Right ventricle myocardium inferior (tissue), 1 donor: ENCODE data around the gene RPS5. TPM values are rescaled to one million over a fixed set of nuclear protein-coding genes. Genes with fewer than 3 reads are reported as not detected.
"Not testable (repeated sequence)": the region's sequence is repeated elsewhere in the genome, so short reads cannot be mapped to it uniquely, and the experiment has no call there.

ENCODE experiments used
- ATAC-seq: fragments of 200-7000 bp; cut with Tn5 transposase; one replicate; pipeline ENCODE4 v1.9.1; 2020; ENCODE audit warnings: mild to moderate bottlenecking, moderate library complexity
- DNase-seq: peaks from one replicate; pipeline ENCODE4 v3.0.0; 2021; ENCODE audit errors: missing footprints
- intact Hi-C: fragments of 100-400 bp; cut with DNase I; formaldehyde crosslinking; loops from one replicate; pipeline ENCODE4 v1.11.0; 2022
- total RNA-seq: library from RNA; stranded (reverse); fragmentation: NEBNext Ultra II Directional; extraction: Animal tissue kit (Norgen Biotek cat#: 25700); gene quantifications from one replicate; pipeline ENCODE4 v1.2.1, GENCODE V29; 2021
- donor health status: DM: no; HTN: yes; CAD: no; lungs with severe emphysema.

RPS5 gene
- total RNA-seq, 1 donor from 2014 or later: 551 TPM

- DNase-seq: no peak
- intact Hi-C loops: no loop called here
- ATAC-seq: no peak
These were observed 10.5 kb downstream of the RPS5 start for GRCh38 chr19:58397533-58398037.

- DNase-seq (no peak), ATAC-seq (no peak)
- intact Hi-C loops: no loop called here
These were observed 11.0 kb downstream of the RPS5 start for GRCh38 chr19:58398087-58398486.

- DNase-seq (no peak), ATAC-seq (no peak)
- intact Hi-C loops: no loop called here
These were observed 11.5 kb downstream of the RPS5 start for GRCh38 chr19:58398545-58398944.

GRCh38 chr19:58399903-58400302 is 12.8 kb downstream of the RPS5 start:
- ATAC-seq: no peak
- intact Hi-C loops: no loop called here
- no peak for DNase-seq

GRCh38 chr19:58400316-58400915 is 13.3 kb downstream of the RPS5 start:
- no peak for DNase-seq
- ATAC-seq: no peak
- intact Hi-C loops: no loop called here

- intact Hi-C loops: no loop called here
- peak; percentile 100 for DNase-seq
- ATAC-seq: peak; percentile 99
These were observed 14.1 kb downstream of the RPS5 start for GRCh38 chr19:58400916-58401839.

GRCh38 chr19:58401840-58402421 is 14.9 kb downstream of the RPS5 start:
- DNase-seq (no peak), ATAC-seq (no peak)
- intact Hi-C loops: no loop called here

GRCh38 chr19:58403920-58404478 is 16.9 kb downstream of the RPS5 start:
- not testable (repeated sequence) for DNase-seq

GRCh38 chr19:58406818-58407657 is 20.0 kb downstream of the RPS5 start:
- intact Hi-C loops: no loop called here

More at GRCh38 chr19:58403920-58404478, 16.9 kb downstream of the RPS5 start:
- ATAC-seq, intact Hi-C loops: not testable (repeated sequence)

GRCh38 chr19:58407658-58408151 is 20.6 kb downstream of the RPS5 start:
- ATAC-seq (peak; percentile 1), DNase-seq (no peak)
- intact Hi-C loops: loop anchor here (1.0 kb wide), 1 partner anchor 45 kb away; the partner anchor contains the start of gene ZNF497

More at GRCh38 chr19:58406818-58407657, 20.0 kb downstream of the RPS5 start:
- no peak for DNase-seq
- ATAC-seq: no peak

- DNase-seq (peak; percentile 98), ATAC-seq (peak; percentile 99)
- intact Hi-C loops: loop anchor here (1.0 kb wide), 1 partner anchor 46 kb away; the partner anchor contains the start of gene ZNF497
These were observed 21.3 kb downstream of the RPS5 start, which contains the start of gene ZNF584 for GRCh38 chr19:58408152-58409009. Gene ZNF584, plus strand, starts transcription at chr19:58408649. Its CDS starts 499 bp downstream, at chr19:58409148.

GRCh38 chr19:58409010-58409790 is 22.1 kb downstream of the RPS5 start:
- ATAC-seq (peak; percentile 17), DNase-seq (no peak)
- intact Hi-C loops: no loop called here

GRCh38 chr19:58416604-58417003 is 29.5 kb downstream of the RPS5 start:
- ATAC-seq (no peak), DNase-seq (no peak)
- intact Hi-C loops: no loop called here

GRCh38 chr19:58417071-58417470 is 30.0 kb downstream of the RPS5 start:
- DNase-seq: no peak
- intact Hi-C loops: no loop called here
- ATAC-seq: no peak

GRCh38 chr19:58428617-58429016 is 41.5 kb downstream of the RPS5 start:
- no peak for ATAC-seq
- intact Hi-C loops: no loop called here
- DNase-seq: no peak

- ATAC-seq (no peak), DNase-seq (no peak)
- intact Hi-C loops: no loop called here
These were observed 42.7 kb downstream of the RPS5 start for GRCh38 chr19:58429745-58430144.
